ENCODE measurements around the gene NCL.
"Not testable (repeated sequence)": the region's sequence is repeated elsewhere in the genome, so short reads cannot be mapped to it uniquely, and the experiment has no call there.

Gene NCL

DNA sequence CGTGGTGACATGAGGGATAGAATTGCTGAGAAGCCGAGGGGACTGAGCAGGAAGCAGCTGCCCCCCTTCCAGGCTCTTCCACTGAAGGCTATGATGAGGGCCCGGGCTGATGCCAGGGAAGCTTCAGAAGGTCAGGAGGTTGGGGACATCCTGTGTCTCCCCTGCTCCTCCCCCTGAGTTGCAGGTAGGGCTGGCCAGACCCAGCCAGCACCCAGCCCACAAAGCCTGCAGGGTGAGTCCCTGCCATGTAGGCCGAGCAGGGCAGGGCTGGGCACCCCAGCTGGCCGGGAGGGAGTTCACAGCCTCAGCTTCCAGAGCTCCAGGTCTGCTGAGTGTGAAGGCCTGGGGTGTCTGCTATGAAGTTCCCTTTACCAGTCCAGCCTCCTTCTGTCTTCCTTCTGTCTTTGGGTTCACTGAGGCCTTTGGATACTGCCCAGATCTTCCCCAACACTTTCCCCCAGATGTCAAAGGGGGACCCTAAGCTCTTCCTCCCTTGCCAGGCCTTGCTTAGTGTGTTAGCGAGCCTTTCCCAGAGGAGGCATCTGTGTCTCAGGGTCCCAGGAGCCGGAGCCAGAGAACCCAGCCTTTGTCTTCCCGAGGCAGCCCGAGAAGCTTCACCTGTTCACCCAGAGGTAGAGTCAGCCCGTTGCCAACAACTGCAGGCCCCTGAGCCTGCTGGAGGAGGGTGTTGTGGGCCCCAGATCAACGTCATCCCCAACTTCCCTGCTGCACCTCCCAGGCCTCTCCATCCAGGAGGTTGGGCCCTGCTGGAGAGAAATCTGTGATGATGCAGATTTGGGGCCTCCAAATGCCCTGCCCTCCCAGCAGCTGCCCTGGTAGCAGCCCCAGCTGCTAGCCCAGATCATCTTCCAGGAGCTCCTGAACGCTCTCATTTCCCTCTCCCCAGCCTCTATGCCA lies 3.6 kb upstream of the NCL start:
- no peak for DNase-seq (ENCODE audit: low read depth)

GRCh38 chr2:231467016-231467545 lies 2.8 kb upstream of the NCL start:
- no peak for DNase-seq (ENCODE audit: low read depth)

GRCh38 chr2:231464576-231465540 lies 574 bp upstream of the NCL start:
- DNase-seq (ENCODE audit: low read depth): peak; percentile 97

DNA sequence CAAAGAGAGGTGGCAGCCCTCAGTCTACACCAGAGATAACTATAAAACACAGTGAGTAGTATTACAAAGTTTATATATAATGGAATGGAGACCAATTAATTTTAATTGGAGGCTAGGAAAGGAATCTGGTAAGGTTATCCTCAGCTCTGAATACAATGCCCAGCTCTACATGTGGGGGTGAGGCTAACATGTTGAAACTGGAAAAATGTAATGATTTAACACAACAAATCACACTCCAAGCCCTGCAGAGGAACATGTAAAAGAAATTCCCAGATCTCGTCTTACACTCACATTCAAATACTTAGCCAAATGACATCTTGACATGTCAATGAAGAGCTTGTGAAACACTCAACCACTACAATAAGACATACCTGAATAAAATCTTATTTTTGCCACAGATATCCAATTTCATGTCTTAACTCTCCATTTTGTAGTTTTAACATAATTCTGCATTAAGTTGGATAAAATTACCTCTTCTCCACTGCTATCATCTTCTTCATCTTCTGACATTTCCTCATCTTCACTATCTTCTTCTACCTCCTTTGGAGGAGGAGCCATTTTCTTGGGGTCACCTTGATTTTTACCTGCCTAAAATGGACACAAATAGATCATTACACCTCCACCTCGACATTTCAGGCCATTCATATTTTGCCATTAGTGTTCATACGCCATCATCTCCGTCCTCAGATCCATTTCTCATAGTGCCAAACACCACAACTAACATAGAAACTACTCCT lies 1.4 kb downstream of the NCL start:
- DNase-seq (ENCODE audit: low read depth): no peak

DNA sequence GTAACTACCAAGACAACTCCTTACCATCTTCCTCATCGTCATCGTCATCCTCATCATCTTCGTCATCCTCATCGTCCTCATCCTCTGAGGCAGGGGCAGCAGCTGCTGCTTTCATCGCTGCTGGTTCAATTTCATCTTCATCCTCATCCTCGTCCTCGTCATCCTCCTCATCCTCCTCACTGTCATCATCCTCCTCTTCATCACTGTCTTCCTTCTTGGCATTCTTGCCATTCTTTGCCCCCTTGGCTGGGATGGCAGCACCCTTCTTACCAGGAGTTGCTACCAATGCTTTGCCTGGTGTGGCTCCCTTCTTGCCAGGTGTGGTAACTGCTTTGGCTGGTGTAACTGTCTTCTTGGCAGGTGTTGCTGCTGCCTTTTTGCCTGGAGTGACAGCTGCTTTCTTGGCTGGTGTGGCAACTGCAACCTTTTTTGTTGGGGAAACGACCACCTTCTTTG lies 2.7 kb downstream of the NCL start:
- DNase-seq (ENCODE audit: low read depth): no peak

DNA sequence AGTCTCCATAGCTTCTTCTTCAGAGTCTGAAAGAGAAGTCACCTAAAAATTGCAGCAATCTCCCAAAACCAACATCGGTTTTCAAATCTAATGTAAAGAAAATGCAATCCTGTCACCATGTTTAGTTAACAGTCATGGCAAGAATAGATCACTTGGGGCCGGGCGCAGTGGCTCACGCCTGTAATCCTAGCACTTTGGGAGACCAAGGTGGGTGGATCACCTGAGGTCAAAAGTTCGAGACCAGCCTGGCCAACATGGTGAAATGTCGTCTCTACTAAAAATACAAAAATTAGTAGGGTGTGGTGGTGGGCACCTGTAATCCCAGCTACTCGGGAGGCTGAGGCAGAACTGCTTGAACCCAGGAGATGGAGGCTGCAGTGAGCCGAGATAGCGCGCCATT lies 3.4 kb downstream of the NCL start:
- not testable (repeated sequence) for DNase-seq (ENCODE audit: low read depth)

DNA sequence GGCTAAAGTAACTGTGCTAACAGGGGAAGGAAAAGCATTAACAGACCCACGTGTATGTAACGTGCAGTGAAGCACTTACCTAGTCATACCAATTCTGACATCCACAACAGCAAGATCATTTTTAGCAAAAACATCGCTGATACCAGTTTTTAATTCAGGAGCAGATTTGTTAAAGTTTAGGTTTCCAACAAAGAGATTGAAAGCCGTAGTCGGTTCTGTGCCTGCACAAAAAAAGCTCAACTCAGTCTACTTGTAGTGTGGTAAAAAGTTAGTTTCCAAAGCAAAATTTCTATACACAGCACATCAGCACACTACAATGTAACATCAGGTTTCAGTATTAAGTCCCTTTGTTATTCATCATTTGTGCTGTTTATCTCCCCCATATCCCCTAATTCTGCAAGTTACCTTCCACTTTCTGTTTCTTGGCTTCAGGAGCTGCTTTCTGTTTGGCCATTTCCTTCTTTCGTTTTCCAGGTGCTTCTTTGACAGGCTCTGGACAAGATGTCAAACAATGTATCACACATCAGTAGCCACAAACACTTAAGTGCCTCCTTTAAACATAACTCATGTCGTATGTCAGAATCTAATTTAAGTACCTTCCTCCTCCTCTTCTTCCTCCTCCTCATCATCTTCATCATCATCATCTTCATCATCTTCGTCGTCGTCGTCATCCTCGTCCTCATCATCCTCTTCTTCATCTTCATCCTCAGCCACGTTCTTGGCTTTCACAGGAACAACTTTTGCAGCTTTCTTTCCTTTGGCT lies 4.0 kb downstream of the NCL start:
- no peak for DNase-seq (ENCODE audit: low read depth)

DNA sequence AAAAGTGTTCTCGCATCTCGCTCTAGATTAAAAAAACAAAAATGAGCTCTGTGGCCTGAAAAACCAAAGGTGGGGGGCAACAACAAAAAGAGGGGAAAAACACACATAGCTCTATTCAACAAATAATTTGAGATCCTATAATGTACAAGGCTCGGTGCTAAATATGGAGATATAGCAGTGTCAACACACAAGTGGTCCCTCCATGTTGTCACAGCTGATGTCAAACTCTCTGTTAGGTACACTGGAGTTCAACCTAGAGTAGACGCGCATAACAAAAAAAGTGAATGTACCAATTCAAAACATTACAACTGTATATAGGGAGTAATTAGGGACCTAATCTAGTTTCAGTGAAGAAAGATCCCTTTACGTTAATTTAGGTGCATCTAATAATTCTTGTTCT lies 5.9 kb downstream of the NCL start:
- no peak for DNase-seq (ENCODE audit: low read depth)

DNA sequence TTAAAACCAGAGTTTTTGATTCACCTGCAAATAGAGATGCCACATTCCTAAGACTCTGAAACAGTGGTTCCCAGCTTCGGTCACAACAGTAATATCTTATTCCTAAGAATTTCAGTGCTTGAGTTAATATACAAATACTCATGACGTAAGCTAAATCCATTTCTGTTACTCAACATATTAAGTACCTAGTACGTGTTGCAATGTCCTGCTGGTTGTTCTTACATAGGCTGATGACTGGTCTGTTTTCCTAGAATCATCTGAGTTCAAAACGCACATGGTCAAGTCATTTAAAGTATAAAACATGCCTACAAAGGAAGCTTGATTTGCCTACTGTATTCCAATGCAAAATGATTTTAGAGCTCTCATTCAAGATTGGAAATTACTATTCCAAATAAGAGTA lies 7.2 kb downstream of the NCL start:
- DNase-seq (ENCODE audit: low read depth): no peak

GRCh38 chr2:231456295-231457004 lies 7.8 kb downstream of the NCL start:
- DNase-seq (ENCODE audit: low read depth): no peak

DNA sequence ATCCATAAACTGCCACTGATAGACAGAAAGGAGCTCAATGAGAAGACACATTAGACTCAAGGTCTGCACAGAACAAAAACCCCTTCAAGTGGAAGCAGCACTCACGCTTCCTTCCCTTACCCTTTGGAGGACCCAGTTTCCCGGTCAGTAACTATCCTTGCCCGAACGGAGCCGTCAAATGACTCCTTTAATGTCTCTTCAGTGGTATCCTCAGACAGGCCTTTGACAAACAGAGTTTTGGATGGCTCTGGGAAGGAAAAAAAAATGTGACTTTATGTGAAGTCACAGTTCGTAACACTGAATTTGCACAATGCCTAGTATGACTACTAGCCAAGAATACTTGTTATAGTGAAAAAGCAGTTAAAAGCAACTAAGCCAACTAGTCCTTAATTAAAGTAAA lies 8.4 kb downstream of the NCL start:
- DNase-seq (ENCODE audit: low read depth): no peak

DNA sequence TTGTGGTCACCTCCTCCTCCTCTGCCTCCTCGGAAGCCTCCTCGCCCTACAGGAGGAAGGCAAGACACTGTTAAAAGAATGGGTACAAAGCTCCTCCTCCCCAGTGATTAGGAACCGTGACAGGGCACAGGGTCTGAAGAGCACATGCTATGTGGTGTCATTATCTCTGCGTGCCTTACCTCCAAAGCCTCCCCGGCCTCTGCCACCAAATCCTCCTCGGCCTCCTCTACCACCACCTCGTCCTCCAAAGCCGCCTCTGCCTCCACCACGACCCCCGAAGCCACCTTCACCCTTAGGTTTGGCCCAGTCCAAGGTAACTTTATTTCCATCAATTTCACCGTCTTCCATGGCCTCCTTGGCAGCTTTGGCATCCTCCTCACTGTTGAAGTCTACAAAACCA lies 9.1 kb downstream of the NCL start:
- no peak for DNase-seq (ENCODE audit: low read depth)

GRCh38 chr2:231454361-231454791 lies 9.9 kb downstream of the NCL start:
- no peak for DNase-seq (ENCODE audit: low read depth)

- no peak for DNase-seq (ENCODE audit: low read depth)
These were observed 11.3 kb downstream of the NCL start for GRCh38 chr2:231452799-231453508.

DNA sequence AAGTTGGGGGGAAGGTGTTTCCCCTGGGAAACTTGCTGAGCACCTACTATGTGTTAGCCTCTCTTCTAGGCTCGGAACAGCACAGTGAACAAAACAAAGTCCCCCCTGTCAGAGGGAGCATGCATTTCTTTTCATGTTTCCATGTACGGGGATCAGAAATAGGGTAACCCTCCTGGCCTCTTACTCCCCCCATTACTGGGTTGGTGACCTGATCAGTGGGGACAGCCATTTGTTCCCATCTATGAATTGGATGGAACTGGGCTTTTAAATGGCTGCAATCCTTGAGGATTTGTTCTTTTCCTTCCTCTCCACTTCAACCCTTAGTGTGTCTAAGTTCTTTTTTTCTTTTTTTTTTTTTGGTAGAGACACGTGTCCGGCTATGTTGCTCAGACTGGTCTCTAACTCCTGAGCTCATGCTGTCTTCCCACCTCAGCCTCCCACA lies 13.7 kb downstream of the NCL start:
- DNase-seq (ENCODE audit: low read depth): no peak

DNA sequence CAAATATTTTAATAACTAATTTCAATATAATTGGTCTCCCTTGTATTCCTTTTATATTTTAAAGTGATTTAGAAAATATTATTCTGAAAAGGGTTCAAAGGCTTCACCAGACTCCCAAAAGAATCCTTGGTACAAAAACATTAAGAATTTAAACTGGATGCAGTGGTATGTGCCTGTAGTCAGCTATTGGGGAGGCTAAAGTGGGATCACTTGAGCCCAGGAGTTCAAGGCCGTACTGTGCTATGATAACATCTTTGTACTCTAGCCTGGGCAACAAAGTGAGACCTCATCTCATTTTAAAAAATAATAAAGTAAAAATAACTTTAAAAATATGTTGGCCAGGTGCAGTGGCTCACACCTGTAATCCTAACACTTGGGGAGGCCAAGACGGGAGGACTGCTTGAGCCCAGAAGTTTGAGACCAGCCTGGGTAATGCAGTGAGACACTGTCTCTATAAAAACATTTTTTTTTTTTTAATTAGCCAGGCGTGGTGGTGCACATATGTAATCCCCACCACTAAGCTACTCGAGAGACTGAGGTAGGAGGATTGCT lies 14.7 kb downstream of the NCL start:
- no peak for DNase-seq (ENCODE audit: low read depth)

DNA sequence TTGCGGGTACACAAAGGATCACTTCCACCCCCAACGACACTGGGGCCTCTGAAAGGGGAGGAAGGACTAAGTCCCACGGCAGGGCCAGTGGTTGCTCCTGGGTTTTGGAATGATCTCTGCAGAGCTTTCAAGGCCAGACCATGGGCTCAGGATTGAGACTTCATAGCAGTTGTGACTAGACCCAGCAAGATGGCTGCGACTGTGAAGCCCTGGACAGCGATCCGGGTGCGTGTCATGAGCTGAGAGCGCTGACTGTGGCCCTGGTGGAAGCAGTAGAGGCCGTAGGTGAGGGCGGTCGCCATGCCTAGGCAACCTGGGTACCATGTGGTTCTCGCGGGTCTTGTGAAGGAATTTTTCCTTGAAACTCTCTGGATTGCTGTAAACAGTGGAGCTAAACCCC lies 27.3 kb downstream of the NCL start:
- no peak for DNase-seq (ENCODE audit: low read depth)

DNA sequence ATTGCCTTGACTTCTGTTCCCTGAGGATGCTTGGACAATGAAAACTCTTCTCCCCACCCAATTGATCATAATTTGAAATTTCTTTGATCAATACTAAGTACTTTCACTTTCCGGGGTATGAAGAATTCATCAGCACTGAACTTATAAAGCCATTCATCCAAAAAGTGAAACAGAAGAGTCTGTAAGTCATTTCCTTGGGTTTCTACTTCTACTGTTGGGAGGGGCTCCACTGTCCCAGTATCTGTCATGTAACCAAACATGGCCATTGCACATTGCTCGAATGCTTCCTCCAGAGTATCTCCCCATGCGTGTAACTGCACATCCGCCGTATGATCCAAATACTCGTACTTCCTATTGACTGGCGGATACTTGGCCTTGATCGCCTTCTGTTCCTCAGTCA lies 30.3 kb downstream of the NCL start:
- DNase-seq (ENCODE audit: low read depth): no peak

DNA sequence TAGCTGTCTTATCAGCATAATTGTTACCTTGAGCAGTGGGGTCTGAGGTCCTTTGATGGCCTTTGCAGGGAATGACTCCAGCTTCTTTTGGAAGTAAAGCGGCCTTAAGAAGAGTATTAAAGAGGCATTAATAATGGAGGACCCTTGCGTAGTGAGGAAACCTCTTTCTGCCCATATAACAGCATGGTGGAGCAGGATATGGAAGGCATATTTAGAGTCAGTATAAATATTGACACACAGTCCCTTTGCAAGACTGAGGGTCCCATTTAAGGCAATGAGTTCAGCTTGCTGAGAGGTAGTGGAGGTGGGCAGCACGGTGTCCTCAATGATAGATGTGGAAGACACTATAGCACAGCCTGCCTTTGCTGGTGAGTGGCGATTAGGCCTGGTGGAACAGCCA lies 32.7 kb downstream of the NCL start:
- no peak for DNase-seq (ENCODE audit: low read depth)
